Erythroblast (primary cell): ENCODE data around the gene RAB5IF.

Experiments
- GATA1 ChIP-seq: IDR thresholded peaks from 2 replicates; pipeline ENCODE4 v1.6.1; 2011; ENCODE audit warnings: low read depth, mild to moderate bottlenecking, control low read depth, low read length, moderate library complexity
- POLR2A ChIP-seq: IDR thresholded peaks from 2 replicates; pipeline ENCODE4 v1.6.1; 2011; ENCODE audit warnings: mild to moderate bottlenecking, low read length

DNA sequence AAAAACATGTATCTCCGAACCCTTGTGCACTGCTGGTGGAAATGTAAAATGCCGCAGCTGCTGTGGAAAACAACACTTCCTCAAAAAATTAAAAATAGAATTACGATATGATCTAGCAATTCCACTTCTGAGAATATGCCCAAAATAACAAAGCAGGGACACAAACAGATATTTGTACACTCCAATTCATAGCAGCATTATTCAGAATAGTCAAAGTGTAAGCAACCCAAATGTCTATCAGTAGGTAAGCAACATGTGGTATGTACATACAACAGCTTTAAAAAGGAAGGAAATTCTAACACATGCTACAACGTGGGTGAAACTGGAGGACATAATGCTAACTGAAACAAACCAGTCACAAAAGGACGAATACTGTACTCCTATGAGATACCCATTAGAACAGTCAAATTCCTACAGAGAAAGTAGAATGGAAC lies 5.7 kb upstream of the RAB5IF start:
- TF ChIP-seq POLR2A (no peak), GATA1 (no peak)
